Erythroblast (primary cell): ENCODE data around the gene WNT5A.

ENCODE experiments used
- GATA1 ChIP-seq: IDR thresholded peaks from 2 replicates; pipeline ENCODE4 v1.6.1; 2011; ENCODE audit warnings: low read depth, mild to moderate bottlenecking, control low read depth, low read length, moderate library complexity
- POLR2A ChIP-seq: IDR thresholded peaks from 2 replicates; pipeline ENCODE4 v1.6.1; 2011; ENCODE audit warnings: mild to moderate bottlenecking, low read length

DNA sequence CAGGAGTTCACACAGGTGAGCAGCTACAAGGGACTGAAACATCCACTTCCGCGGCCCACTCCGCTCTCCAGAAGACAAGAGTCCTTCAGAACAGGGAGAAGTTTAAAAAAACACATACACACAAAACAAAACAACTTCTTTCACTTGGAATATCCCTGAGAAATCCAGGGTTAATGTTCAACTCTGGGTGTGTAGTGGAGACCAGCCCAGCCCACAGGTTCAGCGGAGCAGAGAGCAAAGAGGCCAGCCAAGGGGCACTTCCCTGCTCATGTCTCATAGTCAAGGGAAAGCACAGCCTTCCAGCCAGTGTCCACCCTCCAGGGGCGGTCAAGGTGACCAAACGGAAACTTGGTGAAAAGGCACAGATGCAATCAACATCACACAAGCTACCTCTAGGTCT, 41.6 kb downstream of the WNT5A start:
- TF ChIP-seq POLR2A (no peak), GATA1 (no peak)
